A549 (cell line): ENCODE results near the gene UBAP2L. TPM values are rescaled to one million over a fixed set of nuclear protein-coding genes. Genes with fewer than 3 reads are reported as not detected.
A peak's percentile ranks its signal among the peaks of the same experiment; 100 is the strongest.

Experiments used
- ATOH8 ChIP-seq: fragments of 250-450 bp; sonication (Bioruptor Pico); IDR thresholded peaks from 2 replicates; pipeline ENCODE4 v1.5.0; 2020; ENCODE audit warnings: low read depth, mild to moderate bottlenecking, moderate library complexity
- BCL3 ChIP-seq: fragments of >200 bp; sonication (Bioruptor Twin); formaldehyde crosslinking; IDR thresholded peaks from 3 replicates; pipeline ENCODE4 v1.6.1; 2016
- CBX2 ChIP-seq: fragments of 200-600 bp; sonication (generic); IDR thresholded peaks from 2 replicates; pipeline ENCODE4 v1.6.1; 2016; ENCODE audit warnings: low read depth, mild to moderate bottlenecking, borderline replicate concordance
- CBX8 ChIP-seq: fragments of 200-600 bp; sonication (generic); IDR thresholded peaks from 2 replicates; pipeline ENCODE4 v1.6.1; 2016
- CEBPB ChIP-seq, 2 experiments: fragments of >200 bp in 1 of 2; sonication (Bioruptor Twin) in 1 of 2; formaldehyde crosslinking in 1 of 2; IDR thresholded peaks; 2 replicates each; pipeline ENCODE4 v1.6.1; 2012 to 2016
- CHD2 ChIP-seq: fragments of 150-350 bp; IDR thresholded peaks from 2 replicates; pipeline ENCODE4 v1.6.1; 2014; ENCODE audit warnings: low read length; ENCODE audit not compliant: partially characterized antibody
- CHD4 ChIP-seq: fragments of 200-600 bp; sonication (generic); IDR thresholded peaks from 2 replicates; pipeline ENCODE4 v1.6.1; 2016; ENCODE audit warnings: antibody characterized with exemption, mild to moderate bottlenecking, borderline replicate concordance
- CTCF ChIP-seq: fragments of >200 bp; sonication (Bioruptor Twin); formaldehyde crosslinking; IDR thresholded peaks from 3 replicates; pipeline ENCODE4 v1.5.1; 2016
- EHF ChIP-seq: fragments of 250-450 bp; sonication (Bioruptor Pico); IDR thresholded peaks from 2 replicates; pipeline ENCODE4 v1.5.0; 2020; ENCODE audit warnings: mild to moderate bottlenecking
- EHMT2 ChIP-seq: fragments of 200-600 bp; sonication (generic); IDR thresholded peaks from 2 replicates; pipeline ENCODE4 v1.6.1; 2016; ENCODE audit warnings: antibody characterized with exemption, low read depth, mild to moderate bottlenecking, moderate library complexity
- ESRRA ChIP-seq: fragments of 150-350 bp; IDR thresholded peaks from 2 replicates; pipeline ENCODE4 v1.6.1; 2014; ENCODE audit warnings: mild to moderate bottlenecking, low read length, borderline replicate concordance
- FOSB ChIP-seq: fragments of 250-450 bp; sonication (Bioruptor Pico); IDR thresholded peaks from 2 replicates; pipeline ENCODE4 v1.5.0; 2020; ENCODE audit warnings: mild to moderate bottlenecking, moderate library complexity
- FOXS1 ChIP-seq: fragments of 250-450 bp; sonication (Bioruptor Pico); IDR thresholded peaks from 2 replicates; pipeline ENCODE4 v1.5.0; 2020; ENCODE audit warnings: mild to moderate bottlenecking, moderate library complexity
- GATA3 ChIP-seq: IDR thresholded peaks from 2 replicates; pipeline ENCODE4 v1.6.1; 2012; ENCODE audit warnings: borderline replicate concordance
- HOXB13 ChIP-seq: fragments of 250-450 bp; sonication (Bioruptor Pico); IDR thresholded peaks from 2 replicates; pipeline ENCODE4 v1.5.0; 2020; ENCODE audit warnings: low read depth, mild to moderate bottlenecking, moderate library complexity
- HOXB5 ChIP-seq: fragments of 250-450 bp; sonication (Bioruptor Pico); IDR thresholded peaks from 2 replicates; pipeline ENCODE4 v1.5.0; 2020; ENCODE audit warnings: mild to moderate bottlenecking, moderate library complexity
- JUNB ChIP-seq: fragments of >200 bp; sonication (Bioruptor Twin); formaldehyde crosslinking; IDR thresholded peaks from 2 replicates; pipeline ENCODE4 v1.6.1; 2016
- KDM1A ChIP-seq: fragments of 200-600 bp; sonication (generic); IDR thresholded peaks from 2 replicates; pipeline ENCODE4 v1.6.1; 2016; ENCODE audit warnings: low read depth, mild to moderate bottlenecking
- KDM5A ChIP-seq: fragments of 200-600 bp; sonication (generic); IDR thresholded peaks from 2 replicates; pipeline ENCODE4 v1.6.1; 2016; ENCODE audit warnings: antibody characterized with exemption, mild to moderate bottlenecking
- MAFK ChIP-seq: fragments of 450-650 bp; IDR thresholded peaks from 2 replicates; pipeline ENCODE4 v1.6.1; 2014; ENCODE audit not compliant: partially characterized antibody
- MAZ ChIP-seq: fragments of 150-350 bp; IDR thresholded peaks from 2 replicates; pipeline ENCODE4 v1.6.1; 2014; ENCODE audit warnings: antibody characterized with exemption, low read depth, low read length, borderline replicate concordance
- MYC ChIP-seq: IDR thresholded peaks from 2 replicates; pipeline ENCODE4 v1.6.1; 2012; ENCODE audit warnings: mild to moderate bottlenecking, inconsistent platforms, low read length, improper control_type of control experiment, borderline replicate concordance
- NFE2L2 ChIP-seq: fragments of 150-350 bp; conservative IDR thresholded peaks from 2 replicates; pipeline ENCODE4 v1.6.1; 2014; ENCODE audit warnings: low read length
- NPAS2 ChIP-seq: fragments of 250-450 bp; sonication (Bioruptor Pico); IDR thresholded peaks from 2 replicates; pipeline ENCODE4 v1.8.0; 2022; ENCODE audit warnings: mild to moderate bottlenecking, moderate library complexity, borderline replicate concordance
- NR3C1 ChIP-seq: fragments of >200 bp; sonication (Bioruptor Twin); formaldehyde crosslinking; IDR thresholded peaks from 3 replicates; pipeline ENCODE4 v1.6.1; 2017
- PHF8 ChIP-seq: fragments of 200-600 bp; sonication (generic); IDR thresholded peaks from 2 replicates; pipeline ENCODE4 v1.6.1; 2016; ENCODE audit warnings: low read depth, mild to moderate bottlenecking, antibody characterized with exemption, moderate library complexity, borderline replicate concordance
- POLR2AphosphoS2 ChIP-seq: conservative IDR thresholded peaks from 2 replicates; pipeline ENCODE4 v1.6.1; 2012; ENCODE audit warnings: low read length, improper control_type of control experiment, inconsistent platforms
- RARB ChIP-seq: fragments of 250-450 bp; sonication (Bioruptor Pico); IDR thresholded peaks from 2 replicates; pipeline ENCODE4 v1.8.0; 2021; ENCODE audit warnings: mild to moderate bottlenecking, moderate library complexity
- RNF2 ChIP-seq: fragments of 200-600 bp; sonication (generic); IDR thresholded peaks from 2 replicates; pipeline ENCODE4 v1.6.1; 2016; ENCODE audit warnings: low read depth, mild to moderate bottlenecking, antibody characterized with exemption, moderate library complexity, borderline replicate concordance
- TFCP2L1 ChIP-seq: fragments of 250-450 bp; sonication (Bioruptor Pico); IDR thresholded peaks from 2 replicates; pipeline ENCODE4 v1.5.0; 2021; ENCODE audit warnings: mild to moderate bottlenecking
- TP53 ChIP-seq: fragments of 250-450 bp; sonication (Bioruptor Pico); IDR thresholded peaks from 2 replicates; pipeline ENCODE4 v1.5.0; 2021; ENCODE audit warnings: mild to moderate bottlenecking, moderate library complexity
- USF2 ChIP-seq: fragments of 450-650 bp; IDR thresholded peaks from 2 replicates; pipeline ENCODE4 v1.6.1; 2014; ENCODE audit warnings: antibody characterized with exemption
- ZFP36 ChIP-seq: fragments of 450-650 bp; IDR thresholded peaks from 2 replicates; pipeline ENCODE4 v1.6.1; 2014; ENCODE audit warnings: borderline replicate concordance; ENCODE audit not compliant: partially characterized antibody
- ZSCAN20 ChIP-seq: fragments of 250-450 bp; sonication (Bioruptor Pico); IDR thresholded peaks from 2 replicates; pipeline ENCODE4 v1.8.0; 2022; ENCODE audit warnings: mild to moderate bottlenecking, moderate library complexity
- polyA plus RNA-seq, 4 experiments: library from polyadenylated mRNA; depleted of rRNA in 3 of 4; stranded (reverse); fragments of >200 nt; fragmentation: RNase III in 1 of 4; extraction: RNeasy Plus Mini Kit Qiagen cat#74134 plus additional on column Dnase treatment in 1 of 4; gene quantifications; 2 replicates in 3 of 4; 3 replicates in 1 of 4; pipeline ENCODE4 v1.2.3, GENCODE V29; 2011 to 2017
- TF ChIP-seq, protein P1 (sequence below): IDR thresholded peaks from 2 replicates; pipeline ENCODE4 v1.6.1; 2012
- TF ChIP-seq, protein P2 (sequence below): fragments of 150-350 bp; IDR thresholded peaks from 2 replicates; pipeline ENCODE4 v1.6.1; 2014; ENCODE audit warnings: low read depth, mild to moderate bottlenecking, low read length
- TF ChIP-seq, protein P3 (sequence below): fragments of >200 bp; sonication (Bioruptor Twin); formaldehyde crosslinking; IDR thresholded peaks from 2 replicates; pipeline ENCODE4 v1.6.1; 2016

UBAP2L gene
- polyA plus RNA-seq, 2 of the 4 experiments (the other 2 are of a cell fraction) = 169 TPM

- TF ChIP-seq, protein P1, sequence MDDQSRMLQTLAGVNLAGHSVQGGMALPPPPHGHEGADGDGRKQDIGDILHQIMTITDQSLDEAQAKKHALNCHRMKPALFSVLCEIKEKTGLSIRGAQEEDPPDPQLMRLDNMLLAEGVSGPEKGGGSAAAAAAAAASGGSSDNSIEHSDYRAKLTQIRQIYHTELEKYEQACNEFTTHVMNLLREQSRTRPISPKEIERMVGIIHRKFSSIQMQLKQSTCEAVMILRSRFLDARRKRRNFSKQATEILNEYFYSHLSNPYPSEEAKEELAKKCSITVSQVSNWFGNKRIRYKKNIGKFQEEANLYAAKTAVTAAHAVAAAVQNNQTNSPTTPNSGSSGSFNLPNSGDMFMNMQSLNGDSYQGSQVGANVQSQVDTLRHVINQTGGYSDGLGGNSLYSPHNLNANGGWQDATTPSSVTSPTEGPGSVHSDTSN = no peak
- TF ChIP-seq ATOH8 (no peak), CTCF (peak; percentile 92), NR3C1 (no peak), FOXS1 (CRISPR knock-in tag) (no peak), MAFK (no peak), BCL3 (peak; percentile 68; the same call in 2 of the 3 replicates), TP53 (CRISPR knock-in tag) (no peak), EHMT2 (no peak), NPAS2 (CRISPR knock-in tag) (no peak), POLR2AphosphoS2 (no peak), CEBPB (IDR thresholded peaks at IDR 0.05) (no peak), MYC (no peak), KDM5A (peak; percentile 100), FOSB (CRISPR knock-in tag) (no peak), CBX2 (no peak), MAZ (no peak), KDM1A (no peak), ZFP36 (peak; percentile 9), CHD2 (no peak), EHF (CRISPR knock-in tag) (no peak), JUNB (no peak), CHD4 (no peak), RARB (CRISPR knock-in tag) (no peak), PHF8 (peak; percentile 58; the same call in 1 of the 2 replicates), RNF2 (no peak), TFCP2L1 (CRISPR knock-in tag) (no peak), ESRRA (no peak), CBX8 (no peak), HOXB5 (CRISPR knock-in tag) (no peak), ZSCAN20 (CRISPR knock-in tag) (no peak), USF2 (no peak), HOXB13 (CRISPR knock-in tag) (no peak), GATA3 (peak; percentile 67), NFE2L2 (no peak)
- TF ChIP-seq, protein P2, sequence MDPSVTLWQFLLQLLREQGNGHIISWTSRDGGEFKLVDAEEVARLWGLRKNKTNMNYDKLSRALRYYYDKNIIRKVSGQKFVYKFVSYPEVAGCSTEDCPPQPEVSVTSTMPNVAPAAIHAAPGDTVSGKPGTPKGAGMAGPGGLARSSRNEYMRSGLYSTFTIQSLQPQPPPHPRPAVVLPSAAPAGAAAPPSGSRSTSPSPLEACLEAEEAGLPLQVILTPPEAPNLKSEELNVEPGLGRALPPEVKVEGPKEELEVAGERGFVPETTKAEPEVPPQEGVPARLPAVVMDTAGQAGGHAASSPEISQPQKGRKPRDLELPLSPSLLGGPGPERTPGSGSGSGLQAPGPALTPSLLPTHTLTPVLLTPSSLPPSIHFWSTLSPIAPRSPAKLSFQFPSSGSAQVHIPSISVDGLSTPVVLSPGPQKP = no peak
- TF ChIP-seq, protein P3, sequence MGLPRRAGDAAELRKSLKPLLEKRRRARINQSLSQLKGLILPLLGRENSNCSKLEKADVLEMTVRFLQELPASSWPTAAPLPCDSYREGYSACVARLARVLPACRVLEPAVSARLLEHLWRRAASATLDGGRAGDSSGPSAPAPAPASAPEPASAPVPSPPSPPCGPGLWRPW = no peak
Measured at GRCh38 chr1:154272217-154272998, 51.7 kb downstream of the UBAP2L start, which contains the start of gene HAX1 (continued).
